Stimulated activated CD4-positive, alpha-beta T cell treated with anti-CD3 and anti-CD28 coated beads, Interleukin-2, amount 100 ng/mL, for 48 hours (primary cell): ENCODE results near the gene SYNPO2L.
"Not testable (repeated sequence)": the region's sequence is repeated elsewhere in the genome, so short reads cannot be mapped to it uniquely, and the experiment has no call there.

Experiments
- DNase-seq, 2 donors: peaks; one replicate each; pipeline ENCODE4 v3.0.0-alpha.2; 2020

Gene SYNPO2L

GRCh38 chr10:73648975-73649829 is 6.6 kb downstream of the SYNPO2L start:
- DNase-seq, result no peak

GRCh38 chr10:73647875-73648651 is 7.8 kb downstream of the SYNPO2L start:
- no peak for DNase-seq

- DNase-seq, result peak; percentile 12 to 35
Measured at GRCh38 chr10:73647211-73647874, 8.5 kb downstream of the SYNPO2L start.

DNA sequence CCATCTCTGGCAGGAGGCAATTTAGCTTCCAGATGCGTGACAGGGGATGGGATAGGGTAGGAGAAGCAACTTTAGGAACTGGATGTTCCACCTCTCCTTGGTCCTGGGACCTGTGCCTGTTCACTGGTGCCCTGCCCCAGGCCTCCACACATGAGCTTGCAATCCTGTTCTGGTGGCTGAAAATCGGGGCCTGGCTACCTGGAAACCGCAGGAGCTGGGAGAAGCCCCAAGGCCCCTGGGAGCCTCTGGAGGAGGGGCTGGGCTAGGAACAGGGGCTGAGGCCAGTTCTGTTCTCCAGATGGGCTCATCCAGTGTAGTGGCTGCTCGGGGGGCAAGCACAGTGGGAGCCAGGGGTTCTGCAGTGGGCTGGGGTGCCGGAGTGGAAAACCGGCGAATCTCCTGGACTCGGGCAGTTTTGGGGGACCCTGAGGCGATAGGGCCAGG is 9.2 kb downstream of the SYNPO2L start:
- DNase-seq, result no peak

DNA sequence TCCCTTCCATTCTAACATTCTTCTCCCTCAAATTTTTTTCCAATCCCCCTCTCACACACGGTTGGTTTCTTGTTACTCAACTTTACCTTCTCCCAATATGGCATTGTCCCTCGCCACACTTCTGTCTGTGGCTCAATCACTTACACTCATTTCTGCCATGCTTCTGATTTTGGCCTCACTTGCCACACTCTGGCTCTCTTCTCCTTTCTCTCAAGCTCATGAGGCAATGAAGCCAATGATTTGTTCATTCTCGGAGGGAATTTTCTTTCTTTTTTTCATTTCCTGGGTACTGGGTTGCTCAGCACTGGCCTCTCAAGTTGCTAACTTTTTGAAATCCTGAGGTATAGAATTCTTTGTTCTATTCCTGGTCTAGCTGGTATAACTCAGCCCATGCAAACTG is 10.6 kb downstream of the SYNPO2L start:
- no peak for DNase-seq

- DNase-seq, result no peak
Measured at GRCh38 chr10:73644767-73645166, 11.1 kb downstream of the SYNPO2L start.

DNA sequence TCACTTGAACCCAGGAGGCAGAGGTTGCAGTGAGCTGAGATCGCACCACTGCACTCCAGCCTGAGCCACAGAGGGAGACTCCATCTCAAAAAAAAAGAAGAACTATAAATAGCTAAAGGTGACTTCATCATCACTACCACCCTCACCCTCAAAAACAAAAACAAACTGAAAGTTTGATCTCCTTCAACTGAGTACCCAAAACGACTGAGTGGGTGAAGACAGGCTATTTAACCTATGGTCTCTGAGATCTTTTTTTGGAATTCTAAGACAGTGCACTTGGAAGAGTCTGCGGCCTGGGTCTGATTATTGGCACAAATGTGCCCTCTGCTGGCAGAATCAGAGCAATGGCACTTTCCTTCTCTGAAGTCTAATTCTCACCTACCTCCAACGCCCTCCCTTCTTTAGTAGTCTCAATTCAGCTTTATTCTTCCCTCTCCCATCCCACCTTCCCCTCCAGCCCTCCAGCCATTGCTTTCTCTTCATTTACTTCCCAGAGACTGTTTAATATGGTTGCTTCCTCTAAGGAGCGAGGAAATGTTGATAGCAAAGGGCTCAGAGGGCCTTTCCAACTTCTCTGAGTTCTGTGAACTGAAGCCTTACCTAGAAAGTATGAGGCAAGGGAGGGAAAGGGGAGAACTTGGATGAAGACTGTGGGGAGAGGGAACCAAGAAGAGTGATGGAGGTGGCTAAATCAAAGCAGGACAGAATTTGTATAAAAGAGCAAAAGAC is 11.7 kb downstream of the SYNPO2L start:
- peak; percentile 34 to 36 for DNase-seq

DNA sequence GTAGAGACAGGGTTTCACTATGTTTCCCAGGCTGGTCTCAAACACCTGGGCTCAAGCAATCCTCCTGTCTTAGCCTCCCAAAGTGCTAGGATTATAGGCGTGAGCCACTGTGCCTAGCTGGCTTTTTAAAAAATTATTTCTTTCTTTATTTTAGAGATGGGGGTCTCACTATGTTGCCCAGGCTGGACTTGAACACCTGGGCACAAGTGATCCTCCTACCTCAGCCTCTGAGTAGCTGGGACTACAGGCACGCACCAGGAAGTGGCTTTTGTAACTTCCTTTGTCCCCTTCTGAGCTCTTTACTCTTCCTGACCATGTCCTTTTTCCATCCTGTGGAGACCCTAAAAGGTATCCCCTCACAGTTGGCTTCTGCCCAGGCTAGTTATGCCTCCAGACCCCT is 12.5 kb downstream of the SYNPO2L start:
- no peak for DNase-seq

DNA sequence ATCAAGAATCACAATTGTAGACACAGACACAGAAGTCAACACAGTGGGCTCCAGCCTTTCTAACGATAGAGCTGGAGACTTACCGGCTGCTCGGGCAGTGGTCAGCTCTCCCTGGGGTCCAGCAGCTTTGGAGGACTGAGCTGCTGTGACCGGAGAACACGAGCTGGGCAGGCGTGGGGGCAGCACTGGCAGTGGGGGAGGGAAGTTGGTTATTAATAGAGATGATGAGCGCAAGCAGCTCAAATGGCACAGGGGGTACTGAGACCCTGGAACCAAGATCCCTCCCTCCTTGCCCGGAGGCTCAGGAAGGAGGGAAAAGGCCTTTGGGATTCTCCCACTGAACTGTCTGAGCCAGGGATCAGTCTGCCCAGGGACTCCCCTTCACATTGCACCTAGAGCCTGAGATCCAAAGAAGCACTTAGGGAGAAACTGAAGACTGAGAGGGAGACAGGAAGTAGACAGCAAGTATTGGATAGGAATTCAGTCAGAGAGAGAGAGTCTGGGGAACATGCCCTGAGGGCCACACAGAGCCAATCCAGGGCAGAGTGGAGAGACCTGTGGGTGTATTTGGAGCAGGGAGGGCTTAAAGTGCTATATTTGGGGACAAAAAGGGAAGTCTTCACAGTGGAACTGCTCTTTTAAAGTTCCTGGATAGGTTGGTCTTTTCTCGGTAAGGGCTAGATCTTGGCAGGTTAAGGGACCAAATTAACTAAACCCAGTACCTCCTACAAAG is 14.3 kb downstream of the SYNPO2L start, which contains the start of gene MYOZ1:
MYOZ1 (minus strand) TSS at position 147 of the 733 bp plus-strand sequence. CDS start 1,457 bp downstream, outside the sequence.
- no peak for DNase-seq

- no peak for DNase-seq
Measured at GRCh38 chr10:73639286-73639685, 16.5 kb downstream of the SYNPO2L start.

DNA sequence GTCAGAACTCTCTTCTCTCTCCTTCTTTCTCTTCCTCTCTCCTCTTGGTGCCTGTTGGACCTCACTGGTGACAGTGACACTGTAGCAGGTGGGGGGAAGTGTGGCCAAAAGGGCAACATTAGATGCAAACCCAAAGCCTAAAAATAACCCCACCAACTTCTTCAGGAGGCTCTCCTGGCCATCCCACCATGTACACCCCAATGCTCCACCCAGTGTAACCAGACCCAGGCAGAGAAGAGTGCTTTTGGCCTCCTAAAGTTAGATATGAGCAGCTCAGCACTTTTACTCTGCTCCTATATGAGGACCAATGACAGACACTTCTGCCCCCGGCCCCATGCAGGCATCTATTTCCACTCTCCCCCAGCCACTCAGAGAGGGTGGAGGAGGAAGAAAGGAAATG is 20.0 kb downstream of the SYNPO2L start:
- DNase-seq, result no peak

- no peak for DNase-seq
Measured at GRCh38 chr10:73634421-73634820, 21.4 kb downstream of the SYNPO2L start.

- DNase-seq, result no peak
Measured at GRCh38 chr10:73629165-73629564, 26.7 kb downstream of the SYNPO2L start.

DNA sequence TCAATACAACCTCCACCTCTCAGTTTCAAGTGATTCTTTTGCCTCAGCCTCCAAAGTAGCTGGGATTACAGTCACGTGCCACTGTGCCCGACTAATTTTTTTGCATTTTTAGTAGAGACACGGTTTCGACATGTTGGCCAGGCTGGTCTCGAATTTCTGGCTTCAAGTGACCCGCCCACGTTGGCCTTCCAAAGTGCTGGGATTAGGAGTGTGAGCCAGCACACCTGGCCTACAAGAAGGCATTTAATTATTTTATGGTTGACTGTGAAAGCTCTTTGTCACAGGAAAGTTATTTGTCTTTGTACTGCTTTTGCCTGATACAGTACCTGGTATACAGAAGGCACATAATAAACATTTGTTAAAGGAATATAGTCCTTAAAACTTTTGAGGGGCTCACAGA is 27.4 kb downstream of the SYNPO2L start:
- no peak for DNase-seq

GRCh38 chr10:73627300-73627699 is 28.5 kb downstream of the SYNPO2L start:
- no peak for DNase-seq

GRCh38 chr10:73625884-73626752 is 29.7 kb downstream of the SYNPO2L start:
- peak; percentile 84 to 86 for DNase-seq

GRCh38 chr10:73625004-73625883 is 30.6 kb downstream of the SYNPO2L start:
- DNase-seq, result no peak

DNA sequence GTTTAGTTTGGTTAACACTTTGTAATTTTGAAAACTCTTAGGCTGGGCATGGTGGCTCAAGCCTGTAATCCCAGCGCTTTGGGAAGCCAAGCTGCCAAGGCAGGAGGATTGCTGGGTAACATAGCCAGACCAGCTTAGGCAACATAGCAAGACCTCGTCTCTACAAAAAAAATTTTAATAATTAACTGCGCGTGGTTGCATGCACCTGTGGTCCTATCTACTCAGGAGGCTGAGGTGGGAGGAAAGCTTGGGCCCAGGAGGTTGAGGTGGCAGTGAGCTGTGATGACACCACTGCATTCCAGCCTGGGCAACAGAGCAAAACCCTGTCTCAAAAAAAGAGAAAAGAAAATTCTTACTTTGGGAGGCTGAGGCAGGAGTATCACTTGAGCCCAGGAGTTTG is 32.8 kb downstream of the SYNPO2L start:
- DNase-seq, result no peak

DNA sequence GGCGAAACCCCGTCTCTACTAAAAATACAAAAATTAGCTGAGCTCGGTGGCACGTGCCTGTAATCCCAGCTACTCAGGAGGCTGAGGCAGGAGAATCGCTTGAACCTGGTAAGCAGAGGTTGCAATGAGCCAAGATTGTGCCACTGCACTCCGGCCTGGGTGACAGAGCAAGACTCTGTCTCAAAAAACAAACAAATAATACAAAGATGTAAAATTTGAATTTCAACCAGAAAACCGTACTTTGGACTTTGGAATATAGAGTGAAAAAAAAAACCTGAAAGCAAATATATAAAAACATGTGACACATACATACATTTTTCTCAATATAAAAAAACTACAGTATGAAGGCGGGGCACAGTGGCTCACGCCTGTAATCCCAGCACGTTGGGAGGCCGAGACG is 34.9 kb downstream of the SYNPO2L start:
- DNase-seq, result not testable (repeated sequence)

DNA sequence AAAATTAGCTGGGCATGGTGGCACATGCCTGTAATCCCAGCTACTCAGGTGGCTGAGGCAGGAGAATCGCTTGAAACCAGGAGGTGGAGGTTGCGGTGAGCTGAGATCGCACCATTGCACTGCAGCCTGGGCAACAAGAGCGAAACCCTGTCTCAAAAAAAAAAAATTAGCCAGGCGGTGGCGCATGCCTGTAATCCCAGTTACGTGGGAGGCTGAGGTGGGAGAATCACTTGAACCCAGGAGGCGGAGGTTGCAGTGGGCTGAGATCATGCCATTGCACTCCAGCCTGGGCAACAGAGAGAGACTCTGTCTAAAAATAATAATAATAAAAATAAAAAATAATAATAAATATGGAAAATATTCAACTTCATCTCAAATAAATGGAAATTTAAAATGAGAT is 38.7 kb downstream of the SYNPO2L start:
- not testable (repeated sequence) for DNase-seq
